KG1 (cell line): ENCODE measurements around the gene ATP13A2.

ENCODE experiments used
- DNase-seq: peaks from one replicate; lab custom pipeline; 2025; lab: John Stamatoyannopoulos, UW

The ATP13A2 gene

GRCh38 chr1:17028662-17029188, 17.0 kb upstream of the ATP13A2 start:
- DNase-seq: no peak

- no peak for DNase-seq
Observed at GRCh38 chr1:17027900-17028299, 16.2 kb upstream of the ATP13A2 start.

- DNase-seq: no peak
Observed at GRCh38 chr1:17027403-17027802, 15.7 kb upstream of the ATP13A2 start.

- DNase-seq: no peak
Observed at GRCh38 chr1:17024721-17025120, 13.0 kb upstream of the ATP13A2 start.

GRCh38 chr1:17023573-17023972, 11.8 kb upstream of the ATP13A2 start:
- no peak for DNase-seq

- peak; percentile 31 for DNase-seq
Observed at GRCh38 chr1:17023102-17023501, 11.4 kb upstream of the ATP13A2 start.

- DNase-seq: no peak
Observed at GRCh38 chr1:17021896-17022295, 10.2 kb upstream of the ATP13A2 start.

- DNase-seq: no peak
Observed at GRCh38 chr1:17020502-17020901, 8.8 kb upstream of the ATP13A2 start.

- no peak for DNase-seq
Observed at GRCh38 chr1:17018849-17019248, 7.1 kb upstream of the ATP13A2 start.

GRCh38 chr1:17017435-17017834, 5.7 kb upstream of the ATP13A2 start:
- DNase-seq: no peak

GRCh38 chr1:17016317-17016661, 4.6 kb upstream of the ATP13A2 start:
- DNase-seq: no peak

GRCh38 chr1:17014671-17015567, 3.2 kb upstream of the ATP13A2 start:
- no peak for DNase-seq

- DNase-seq: peak; percentile 63
Observed at GRCh38 chr1:17013491-17014320, 2.0 kb upstream of the ATP13A2 start.

GRCh38 chr1:17012775-17013490, 1.2 kb upstream of the ATP13A2 start:
- no peak for DNase-seq

GRCh38 chr1:17011092-17011438, 663 bp downstream of the ATP13A2 start:
- no peak for DNase-seq

GRCh38 chr1:17009706-17010105, 2.0 kb downstream of the ATP13A2 start:
- DNase-seq: no peak

- DNase-seq: no peak
Observed at GRCh38 chr1:17008208-17008855, 3.4 kb downstream of the ATP13A2 start.

- no peak for DNase-seq
Observed at GRCh38 chr1:17007121-17007520, 4.6 kb downstream of the ATP13A2 start.

GRCh38 chr1:17005365-17005740, 6.4 kb downstream of the ATP13A2 start:
- no peak for DNase-seq

GRCh38 chr1:17004466-17005364, 7.0 kb downstream of the ATP13A2 start:
- DNase-seq: no peak

- no peak for DNase-seq
Observed at GRCh38 chr1:17002524-17002902, 9.2 kb downstream of the ATP13A2 start.
